Vagina (tissue), 2 donors: ENCODE data around the gene PML.

Experiments
- CTCF ChIP-seq, 3 experiments: fragments of 450-650 bp in 2 of 3; fragments of 200-600 bp in 1 of 3; sonication (generic) in 1 of 3; IDR thresholded peaks; one replicate each; pipeline ENCODE4 v1.5.1; 2017 to 2019; ENCODE audit warnings: antibody characterized with exemption in 3 of 3, mild to moderate bottlenecking in 2 of 3, moderate library complexity in 2 of 3
- POLR2A ChIP-seq, 2 donors: fragments of 450-650 bp; IDR thresholded peaks; one replicate each; pipeline ENCODE4 v1.6.1; 2017; ENCODE audit warnings: antibody characterized with exemption in 2 of 2, mild to moderate bottlenecking in 2 of 2, moderate library complexity in 2 of 2

GRCh38 chr15:74007820-74008371 lies 13.4 kb downstream of the PML start:
- TF ChIP-seq CTCF (IDR thresholded peaks at IDR 0.05) (no peak), POLR2A (IDR thresholded peaks at IDR 0.05) (no peak)
